Activated CD4-positive, alpha-beta T cell treated with anti-CD3 and anti-CD28 coated beads, Interleukin-2, amount 10 ng/mL, durations not matched to agents 7 days and 5 days (primary cell): ENCODE measurements around the gene CDT1. TPM values are rescaled to one million over a fixed set of nuclear protein-coding genes. Genes with fewer than 3 reads are reported as not detected.

Source experiments
- CTCF ChIA-PET: fragments of 350-600 bp; sonication (Branson Sonifier 250); formaldehyde crosslinking; loops from one replicate; lab custom pipeline; 2021; ENCODE audit warnings: antibody characterized with exemption; lab: Charles Lee
- POLR2A ChIA-PET: fragments of 350-600 bp; sonication (Branson Sonifier 250); formaldehyde crosslinking; loops from one replicate; lab custom pipeline; 2021; ENCODE audit warnings: antibody characterized with exemption; lab: Charles Lee
- DNase-seq: peaks from one replicate; pipeline ENCODE4 v3.0.0-alpha.2; 2020
- H3K27ac Mint-ChIP-seq: one replicate; pipeline ENCODE4 v1.8.0; 2021; ENCODE audit warnings: mild to moderate bottlenecking, moderate library complexity, mixed read lengths
- H3K27me3 Mint-ChIP-seq: one replicate; pipeline ENCODE4 v1.8.0; 2021; ENCODE audit warnings: mixed read lengths
- H3K36me3 Mint-ChIP-seq: one replicate; pipeline ENCODE4 v1.8.0; 2021; ENCODE audit warnings: low read depth, mixed read lengths
- H3K4me1 Mint-ChIP-seq: one replicate; pipeline ENCODE4 v1.8.0; 2021; ENCODE audit warnings: mixed read lengths
- H3K4me3 Mint-ChIP-seq: one replicate; pipeline ENCODE4 v1.8.0; 2021; ENCODE audit warnings: mild to moderate bottlenecking, moderate library complexity, mixed read lengths
- H3K9me3 Mint-ChIP-seq: one replicate; pipeline ENCODE4 v1.8.0; 2021; ENCODE audit warnings: mixed read lengths
- total RNA-seq, 2 experiments: library from RNA; stranded (reverse); gene quantifications; one replicate each; pipeline ENCODE4 v1.2.3, GENCODE V29; 2021

CDT1 gene
- total RNA-seq, 2 experiments from 2014 or later = 113 to 119 TPM

DNA sequence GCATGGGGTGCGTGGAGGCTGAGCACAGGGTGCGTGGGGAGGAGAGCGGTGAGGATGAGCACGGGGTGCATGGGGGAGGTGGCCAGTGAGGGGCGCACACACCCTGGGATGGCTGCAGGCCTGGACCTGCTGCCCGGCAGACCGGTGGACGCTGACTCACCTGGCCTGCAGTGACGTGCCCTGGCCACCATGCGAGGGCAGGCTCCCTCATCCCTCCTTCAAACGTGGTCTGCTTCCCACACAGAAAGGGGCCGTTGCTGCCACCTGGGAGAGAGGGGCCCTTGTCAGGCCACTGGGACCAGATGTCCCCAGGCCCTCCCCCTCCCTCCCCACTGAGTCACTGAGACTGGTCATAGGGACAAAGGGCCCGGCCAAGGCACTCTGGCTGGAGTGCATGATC is 28.2 kb downstream of the CDT1 start:
- H3K9me3 Mint-ChIP-seq = no peaks in the 10 kb centered on the region
- no peaks in the 10 kb centered on the region for H3K4me1 Mint-ChIP-seq
- DNase-seq = no peak
- ChIA-PET POLR2A (no interaction called here), CTCF (no interaction called here)
- no peaks in the 10 kb centered on the region for H3K36me3 Mint-ChIP-seq
- H3K4me3 Mint-ChIP-seq = no peak overlapping the region
- no peaks in the 10 kb centered on the region for H3K27me3 Mint-ChIP-seq
- H3K27ac Mint-ChIP-seq = no peak overlapping the region

GRCh38 chr16:88833086-88833485 is 29.5 kb downstream of the CDT1 start:
- H3K36me3 Mint-ChIP-seq = no peaks in the 10 kb centered on the region
- no peak for DNase-seq
- no peaks in the 10 kb centered on the region for H3K9me3 Mint-ChIP-seq
- H3K27ac Mint-ChIP-seq = no peak overlapping the region
- H3K4me1 Mint-ChIP-seq = no peaks in the 10 kb centered on the region
- ChIA-PET POLR2A (no interaction called here), CTCF (interaction anchor here (0.6 to 2.1 kb wide), 2 partner anchors 24 to 88 kb away, joined by 3 to 4 read pairs; partner anchors contain the start of genes GALNS and TRAPPC2L)
- H3K4me3 Mint-ChIP-seq = no peak overlapping the region
- H3K27me3 Mint-ChIP-seq = no peaks in the 10 kb centered on the region

- Mint-ChIP-seq H3K9me3 (no peaks in the 10 kb centered on the region), H3K27ac (no peak overlapping the region), H3K4me3 (no peak overlapping the region), H3K36me3 (no peaks in the 10 kb centered on the region), H3K27me3 (no peaks in the 10 kb centered on the region), H3K4me1 (no peaks in the 10 kb centered on the region)
- POLR2A ChIA-PET = no interaction called here
- CTCF ChIA-PET = interaction anchor here (2.1 kb wide), 1 partner anchor 22 kb away, joined by 4 read pairs; the partner anchor contains the start of genes GALNS and TRAPPC2L
- no peak for DNase-seq
These were observed 31.1 kb downstream of the CDT1 start for GRCh38 chr16:88834670-88835069.

GRCh38 chr16:88835383-88835782 is 31.8 kb downstream of the CDT1 start:
- CTCF ChIA-PET = no interaction called here
- H3K9me3 Mint-ChIP-seq = no peaks in the 10 kb centered on the region

GRCh38 chr16:88835818-88836217 is 32.2 kb downstream of the CDT1 start:
- ChIA-PET POLR2A (no interaction called here), CTCF (no interaction called here)
- Mint-ChIP-seq H3K27me3 (no peaks in the 10 kb centered on the region), H3K4me3 (no peak overlapping the region), H3K9me3 (no peaks in the 10 kb centered on the region), H3K4me1 (no peaks in the 10 kb centered on the region), H3K27ac (no peak overlapping the region), H3K36me3 (no peaks in the 10 kb centered on the region)
- no peak for DNase-seq

More at GRCh38 chr16:88835383-88835782, 31.8 kb downstream of the CDT1 start:
- no peak for DNase-seq
- Mint-ChIP-seq H3K27me3 (no peaks in the 10 kb centered on the region), H3K4me1 (no peaks in the 10 kb centered on the region), H3K4me3 (no peak overlapping the region), H3K36me3 (no peaks in the 10 kb centered on the region), H3K27ac (no peak overlapping the region)
- POLR2A ChIA-PET = no interaction called here

DNA sequence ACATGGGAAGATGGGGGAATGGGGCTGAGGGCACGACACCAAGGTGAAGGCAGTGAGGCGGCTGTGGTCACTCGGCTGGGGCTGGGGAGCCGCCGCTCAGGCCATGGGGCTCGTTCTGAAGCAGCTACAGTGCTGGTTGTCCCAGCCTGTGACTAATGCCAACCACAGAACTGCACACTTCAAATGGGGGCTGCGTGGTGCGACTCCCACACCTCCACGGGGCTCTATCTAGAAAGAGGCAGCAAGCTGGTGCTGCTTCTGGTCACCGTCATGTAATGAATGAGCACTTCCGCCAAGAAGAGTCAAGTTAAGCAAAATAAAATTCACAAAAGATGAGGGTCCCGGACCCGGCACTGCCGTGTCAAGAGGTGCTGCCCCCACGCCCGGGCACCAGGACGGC is 33.2 kb downstream of the CDT1 start:
- Mint-ChIP-seq H3K27me3 (no peaks in the 10 kb centered on the region), H3K9me3 (no peaks in the 10 kb centered on the region), H3K4me3 (no peak overlapping the region), H3K4me1 (no peaks in the 10 kb centered on the region), H3K27ac (no peak overlapping the region), H3K36me3 (no peaks in the 10 kb centered on the region)
- ChIA-PET CTCF (no interaction called here), POLR2A (no interaction called here)
- no peak for DNase-seq

DNA sequence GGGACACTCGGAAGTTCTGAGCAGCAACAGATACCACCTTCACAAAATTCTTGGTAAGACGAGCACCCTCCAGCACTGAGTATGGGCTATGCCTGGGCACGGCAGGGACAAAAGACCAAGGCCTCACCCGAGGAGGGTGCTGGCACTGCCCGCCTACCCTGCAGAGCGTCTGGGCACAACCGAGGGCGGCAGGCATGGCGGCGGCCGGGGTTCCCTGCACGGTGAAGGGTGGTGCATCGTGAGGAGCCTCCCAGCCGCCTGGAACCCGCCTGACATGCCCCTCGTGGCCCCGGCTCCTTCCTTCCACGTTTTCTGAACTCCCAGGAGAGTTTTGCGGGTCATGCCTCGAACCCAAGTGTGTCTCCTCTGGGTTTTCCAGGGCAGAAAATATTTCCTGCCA is 34.2 kb downstream of the CDT1 start:
- POLR2A ChIA-PET = no interaction called here
- Mint-ChIP-seq H3K27me3 (no peaks in the 10 kb centered on the region), H3K4me1 (no peaks in the 10 kb centered on the region), H3K27ac (no peak overlapping the region), H3K36me3 (no peaks in the 10 kb centered on the region), H3K9me3 (no peaks in the 10 kb centered on the region), H3K4me3 (no peak overlapping the region)
- DNase-seq = no peak
- CTCF ChIA-PET = no interaction called here

DNA sequence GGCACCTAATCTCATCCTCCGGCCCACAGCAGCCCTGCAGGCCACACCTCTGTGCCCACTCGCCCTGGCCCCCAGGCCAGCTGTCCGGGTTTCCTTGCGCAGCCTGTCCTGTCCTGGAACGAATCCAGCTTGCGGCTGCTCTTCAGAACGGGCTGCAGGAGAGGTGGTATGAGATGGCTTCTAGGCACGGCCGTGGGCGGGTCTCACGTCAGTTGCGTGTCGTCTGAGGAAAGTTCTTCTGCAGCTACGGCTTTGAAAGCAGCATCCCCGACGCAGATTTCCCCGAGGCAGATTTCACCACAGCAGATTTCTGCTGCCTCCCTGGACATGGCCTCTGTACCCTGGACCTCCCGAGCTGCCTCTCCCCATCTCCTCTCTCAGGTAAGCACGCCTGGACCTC is 35.0 kb downstream of the CDT1 start:
- CTCF ChIA-PET = interaction anchor here (0.8 kb wide), 1 partner anchor 11 kb away, joined by 3 read pairs; no protein-coding TSS in a partner anchor
- Mint-ChIP-seq H3K4me3 (no peak overlapping the region), H3K27me3 (no peaks in the 10 kb centered on the region), H3K27ac (no peak overlapping the region), H3K36me3 (no peaks in the 10 kb centered on the region), H3K9me3 (no peaks in the 10 kb centered on the region), H3K4me1 (no peaks in the 10 kb centered on the region)
- POLR2A ChIA-PET = no interaction called here
- DNase-seq = no peak

DNA sequence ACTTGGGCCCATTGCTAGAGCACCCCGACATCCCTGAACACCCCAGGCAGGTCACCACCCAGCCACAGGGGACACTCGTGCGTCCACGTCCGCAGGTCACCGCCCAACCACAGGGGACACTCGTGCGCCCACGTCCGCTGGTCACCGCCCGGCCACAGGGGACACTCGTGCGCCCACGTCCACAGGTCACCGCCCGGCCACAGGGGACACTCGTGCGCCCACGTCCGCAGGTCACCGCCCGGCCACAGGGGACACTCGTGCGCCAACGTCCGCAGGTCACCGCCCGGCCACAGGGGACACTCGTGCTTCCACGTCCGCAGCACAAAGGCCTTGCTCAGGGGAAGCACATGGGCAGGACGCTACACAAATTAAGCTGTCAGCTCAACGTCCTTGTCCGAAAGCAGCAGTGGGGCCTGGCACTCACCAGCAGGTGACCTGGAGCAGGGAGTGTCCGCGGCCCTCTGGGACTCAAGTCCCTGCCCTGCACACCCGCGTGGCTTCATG is 35.5 kb downstream of the CDT1 start:
- Mint-ChIP-seq H3K4me3 (no peak overlapping the region), H3K27me3 (no peaks in the 10 kb centered on the region), H3K36me3 (no peaks in the 10 kb centered on the region), H3K4me1 (no peaks in the 10 kb centered on the region), H3K27ac (no peak overlapping the region), H3K9me3 (no peaks in the 10 kb centered on the region)
- CTCF ChIA-PET = no interaction called here
- POLR2A ChIA-PET = no interaction called here
- no peak for DNase-seq

- Mint-ChIP-seq H3K27me3 (no peaks in the 10 kb centered on the region), H3K9me3 (no peaks in the 10 kb centered on the region), H3K27ac (no peak overlapping the region), H3K4me1 (no peaks in the 10 kb centered on the region), H3K36me3 (no peaks in the 10 kb centered on the region), H3K4me3 (no peak overlapping the region)
- CTCF ChIA-PET = interaction anchor here (0.6 kb wide), 1 partner anchor 11 kb away, joined by 3 read pairs; no protein-coding TSS in a partner anchor
- no peak for DNase-seq
- POLR2A ChIA-PET = no interaction called here
These were observed 36.4 kb downstream of the CDT1 start for GRCh38 chr16:88839745-88840599.

GRCh38 chr16:88840600-88841215 is 37.1 kb downstream of the CDT1 start:
- Mint-ChIP-seq H3K27me3 (no peaks in the 10 kb centered on the region), H3K4me3 (no peak overlapping the region), H3K36me3 (no peaks in the 10 kb centered on the region), H3K9me3 (no peaks in the 10 kb centered on the region), H3K4me1 (no peaks in the 10 kb centered on the region), H3K27ac (no peak overlapping the region)
- ChIA-PET CTCF (interaction anchor here (0.5 to 0.6 kb wide), 2 partner anchors 11 to 12 kb away, joined by 3 to 4 read pairs; no protein-coding TSS in a partner anchor), POLR2A (no interaction called here)
- DNase-seq = no peak

DNA sequence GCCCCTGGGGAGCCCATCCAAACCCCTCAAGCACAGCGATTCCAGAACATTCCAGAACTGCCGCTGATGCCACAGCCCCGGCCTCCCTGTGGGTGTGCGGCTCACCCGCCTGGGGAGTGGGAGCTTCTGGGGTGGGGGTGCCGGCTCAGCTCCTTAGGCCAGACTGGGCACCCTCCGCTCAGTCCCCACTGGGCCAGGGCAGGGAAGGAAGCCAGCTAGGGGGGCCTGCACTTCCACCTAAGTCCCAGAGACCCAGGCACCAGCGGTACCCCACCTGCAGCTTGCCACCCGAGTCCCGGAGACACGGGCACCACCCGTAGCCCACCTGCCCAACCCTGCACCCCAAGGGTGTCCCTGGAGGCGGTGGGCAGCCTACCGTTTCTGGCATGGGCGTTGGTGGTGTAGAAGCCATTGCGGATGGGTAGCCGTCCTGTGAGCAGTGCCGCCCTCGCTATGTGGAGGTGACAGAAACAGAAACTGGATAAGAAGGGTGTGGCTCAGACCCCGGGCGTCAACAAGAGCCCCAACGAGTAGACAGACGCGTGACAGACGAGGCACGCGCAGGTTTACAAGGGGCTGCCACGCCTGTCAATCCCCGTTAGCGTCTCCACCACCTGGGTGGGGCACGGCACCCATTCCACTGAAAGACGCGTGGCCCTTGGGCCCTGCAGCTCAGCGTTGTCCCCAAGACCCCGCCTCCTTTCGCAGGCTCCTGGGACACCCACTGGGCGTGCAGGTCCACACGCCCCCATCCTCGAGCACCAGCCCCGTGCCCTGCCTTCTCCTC is 38.1 kb downstream of the CDT1 start:
- Mint-ChIP-seq H3K36me3 (no peaks in the 10 kb centered on the region), H3K27me3 (no peaks in the 10 kb centered on the region), H3K9me3 (no peaks in the 10 kb centered on the region), H3K4me1 (no peaks in the 10 kb centered on the region), H3K4me3 (no peak overlapping the region), H3K27ac (no peak overlapping the region)
- CTCF ChIA-PET = no interaction called here
- DNase-seq = no peak
- POLR2A ChIA-PET = no interaction called here
